Erythroblast (primary cell): ENCODE data around the gene ACADS.

ENCODE experiments used
- GATA1 ChIP-seq: IDR thresholded peaks from 2 replicates; pipeline ENCODE4 v1.6.1; 2011; ENCODE audit warnings: low read depth, mild to moderate bottlenecking, control low read depth, low read length, moderate library complexity
- POLR2A ChIP-seq: IDR thresholded peaks from 2 replicates; pipeline ENCODE4 v1.6.1; 2011; ENCODE audit warnings: mild to moderate bottlenecking, low read length

- TF ChIP-seq POLR2A (no peak), GATA1 (no peak)
These were observed 33.4 kb downstream of the ACADS start for GRCh38 chr12:120758798-120759590.
